H1 (cell line): ENCODE data around the gene SPECC1.

Experiments
- MAX ChIP-seq: IDR thresholded peaks from 2 replicates; pipeline ENCODE4 v1.6.1; 2012; ENCODE audit warnings: inconsistent platforms
- POLR2A ChIP-seq, 2 experiments: IDR thresholded peaks; 1 replicate in 1 of 2; 2 replicates in 1 of 2; pipeline ENCODE4 v1.6.1; 2011; ENCODE audit warnings: low read depth in 2 of 2, low read length in 2 of 2, mild to moderate bottlenecking in 2 of 2; ENCODE audit errors: control extremely low read depth in 1 of 2

GRCh38 chr17:20133517-20133916 lies 124.4 kb downstream of the SPECC1 start:
- no peak for TF ChIP-seq POLR2A (IDR thresholded peaks at IDR 0.05; ENCODE audit: control extremely low read depth in 1 of 2, low read depth in 2 of 2, low read length in 2 of 2)
- no peak for TF ChIP-seq MAX
